AG04450 (cell line): Measurements from ENCODE around the gene ENTREP1. TPM values are rescaled to one million over a fixed set of nuclear protein-coding genes. Genes with fewer than 3 reads are reported as not detected.

Source experiments
- CTCF ChIA-PET: fragments of 300-600, 350-600 bp; formaldehyde crosslinking; extraction: SDS; loops from one replicate; lab custom pipeline; 2022; ENCODE audit warnings: antibody characterized with exemption, inconsistent platforms; lab: Charles Lee
- POLR2A ChIA-PET: fragments of 350-600 bp; formaldehyde crosslinking; extraction: SDS; loops from one replicate; lab custom pipeline; 2021; ENCODE audit warnings: antibody characterized with exemption, inconsistent platforms; lab: Yijun Ruan, JAX
- DNase-seq: peaks from one replicate; pipeline ENCODE4 v3.0.0-alpha.2; 2011; ENCODE audit warnings: low read depth, low spot score
- H3K27ac ChIP-seq: one replicate; pipeline ENCODE4 v1.5.1; 2012; ENCODE audit warnings: low read depth, low read length, control low read depth
- H3K27me3 ChIP-seq: one replicate; pipeline ENCODE4 v1.6.0; 2012; ENCODE audit warnings: low read length; ENCODE audit not compliant: control insufficient read depth, insufficient read depth
- H3K4me3 ChIP-seq: 2 replicates; pipeline ENCODE4 v1.5.1; 2011; ENCODE audit warnings: mild to moderate bottlenecking, low read depth, low read length, control low read depth
- H3K9me3 ChIP-seq: 2 replicates; pipeline ENCODE4 v1.5.1; 2012; ENCODE audit warnings: low read length; ENCODE audit not compliant: control insufficient read depth, insufficient read depth
- polyA plus RNA-seq: library from polyadenylated mRNA; depleted of rRNA; stranded (reverse); fragments of >200 nt; gene quantifications from 2 replicates; pipeline ENCODE4 v1.2.3, GENCODE V29; 2011
- TF ChIP-seq, protein P1 (sequence below): IDR thresholded peaks from 2 replicates; pipeline ENCODE4 v1.5.1; 2011; ENCODE audit warnings: low read depth, low read length, control low read depth, inconsistent platforms

ENTREP1 gene
- polyA plus RNA-seq, 1 experiment, result not detected

DNA sequence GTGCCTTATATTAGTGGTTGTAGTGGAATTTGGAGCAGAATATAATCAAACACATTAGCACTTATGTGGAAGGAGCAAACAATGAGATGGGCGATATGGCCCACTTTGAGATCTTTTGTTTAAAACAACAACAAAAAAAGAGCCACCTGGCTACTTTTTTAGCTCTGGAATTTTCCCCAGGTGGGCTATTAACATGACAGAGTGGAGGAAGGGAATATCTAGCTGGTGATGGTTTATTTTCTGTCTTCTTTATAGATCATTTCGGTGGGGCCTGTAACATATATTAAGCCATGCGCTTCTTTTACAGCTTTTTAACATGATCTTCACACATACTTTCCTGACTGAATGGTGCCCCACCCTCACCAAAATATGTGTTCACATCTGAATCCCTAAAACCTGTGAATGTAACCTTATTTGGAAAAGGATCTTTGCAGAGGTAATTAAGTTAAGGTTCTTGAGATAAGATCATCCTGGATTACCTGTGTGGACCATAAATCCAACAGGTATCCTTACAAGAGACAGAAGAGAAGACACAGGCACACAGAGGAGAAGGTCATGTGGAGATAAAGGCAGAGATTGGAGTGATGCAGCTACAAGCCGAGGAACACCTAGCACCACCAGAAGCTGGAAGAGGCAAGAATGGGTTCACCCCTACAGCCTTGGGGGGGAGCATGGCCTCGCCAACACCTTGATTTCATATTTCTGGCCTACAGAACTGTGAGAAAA lies 16.6 kb upstream of the ENTREP1 start:
- peaks cover 7% of the 10 kb centered on the region for H3K9me3 ChIP-seq
- ChIA-PET CTCF (no interaction called here), POLR2A (no interaction called here)
- no peaks in the 10 kb centered on the region for H3K27me3 ChIP-seq
- no peak overlapping the region for H3K27ac ChIP-seq
- TF ChIP-seq, protein P1, sequence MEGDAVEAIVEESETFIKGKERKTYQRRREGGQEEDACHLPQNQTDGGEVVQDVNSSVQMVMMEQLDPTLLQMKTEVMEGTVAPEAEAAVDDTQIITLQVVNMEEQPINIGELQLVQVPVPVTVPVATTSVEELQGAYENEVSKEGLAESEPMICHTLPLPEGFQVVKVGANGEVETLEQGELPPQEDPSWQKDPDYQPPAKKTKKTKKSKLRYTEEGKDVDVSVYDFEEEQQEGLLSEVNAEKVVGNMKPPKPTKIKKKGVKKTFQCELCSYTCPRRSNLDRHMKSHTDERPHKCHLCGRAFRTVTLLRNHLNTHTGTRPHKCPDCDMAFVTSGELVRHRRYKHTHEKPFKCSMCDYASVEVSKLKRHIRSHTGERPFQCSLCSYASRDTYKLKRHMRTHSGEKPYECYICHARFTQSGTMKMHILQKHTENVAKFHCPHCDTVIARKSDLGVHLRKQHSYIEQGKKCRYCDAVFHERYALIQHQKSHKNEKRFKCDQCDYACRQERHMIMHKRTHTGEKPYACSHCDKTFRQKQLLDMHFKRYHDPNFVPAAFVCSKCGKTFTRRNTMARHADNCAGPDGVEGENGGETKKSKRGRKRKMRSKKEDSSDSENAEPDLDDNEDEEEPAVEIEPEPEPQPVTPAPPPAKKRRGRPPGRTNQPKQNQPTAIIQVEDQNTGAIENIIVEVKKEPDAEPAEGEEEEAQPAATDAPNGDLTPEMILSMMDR, result no peak
- H3K4me3 ChIP-seq, result no peak overlapping the region
- no peak for DNase-seq

DNA sequence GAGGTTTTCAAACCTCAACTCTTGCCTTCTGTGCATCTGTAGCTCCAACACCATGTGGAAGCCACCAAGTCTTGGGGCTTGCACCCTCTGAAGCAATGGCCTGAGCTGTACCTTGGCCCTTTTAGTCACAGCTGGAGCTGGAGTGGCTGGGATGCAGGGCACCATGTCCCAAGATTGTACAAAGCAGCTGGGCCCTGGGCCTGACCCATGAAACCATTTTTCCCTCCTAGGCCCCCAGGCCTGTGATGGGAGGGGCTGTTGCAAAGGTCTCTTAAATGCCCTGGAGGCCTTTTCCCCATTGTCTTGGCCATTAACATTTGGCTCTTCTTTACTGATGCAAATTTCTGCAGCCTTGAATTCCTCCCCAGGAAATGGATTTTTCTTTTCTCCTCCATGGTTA lies 11.8 kb upstream of the ENTREP1 start:
- H3K4me3 ChIP-seq, result no peak overlapping the region
- ChIA-PET CTCF (no interaction called here), POLR2A (no interaction called here)
- DNase-seq, result no peak
- H3K27me3 ChIP-seq, result peaks cover 4% of the 10 kb centered on the region
- H3K27ac ChIP-seq, result no peak overlapping the region
- TF ChIP-seq, protein P1, result no peak
- peaks cover 7% of the 10 kb centered on the region for H3K9me3 ChIP-seq

DNA sequence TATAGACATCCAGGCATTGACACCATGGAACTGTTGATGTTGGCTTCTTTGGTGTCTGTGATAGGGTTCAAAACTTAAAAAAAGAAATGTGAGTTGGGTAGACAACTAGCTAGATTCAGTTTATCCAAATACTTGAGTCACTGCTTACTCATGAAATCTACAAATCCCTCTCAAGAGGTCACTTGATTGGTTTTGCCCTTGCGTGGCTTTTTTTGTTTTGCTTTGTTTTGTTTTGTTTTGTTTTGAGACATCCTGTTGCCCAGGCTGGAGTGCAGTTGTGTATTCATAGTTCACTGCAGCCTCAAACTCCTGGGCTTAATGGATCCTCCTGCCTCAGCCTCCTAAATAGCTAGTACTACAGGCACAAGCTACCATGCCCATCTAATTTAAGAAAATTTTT lies 10.5 kb upstream of the ENTREP1 start:
- H3K4me3 ChIP-seq, result no peak overlapping the region
- CTCF ChIA-PET, result no interaction called here
- POLR2A ChIA-PET, result no interaction called here
- peaks cover 7% of the 10 kb centered on the region for H3K9me3 ChIP-seq
- no peak overlapping the region for H3K27ac ChIP-seq
- TF ChIP-seq, protein P1, result no peak
- H3K27me3 ChIP-seq, result peaks cover 9% of the 10 kb centered on the region
- DNase-seq, result no peak

DNA sequence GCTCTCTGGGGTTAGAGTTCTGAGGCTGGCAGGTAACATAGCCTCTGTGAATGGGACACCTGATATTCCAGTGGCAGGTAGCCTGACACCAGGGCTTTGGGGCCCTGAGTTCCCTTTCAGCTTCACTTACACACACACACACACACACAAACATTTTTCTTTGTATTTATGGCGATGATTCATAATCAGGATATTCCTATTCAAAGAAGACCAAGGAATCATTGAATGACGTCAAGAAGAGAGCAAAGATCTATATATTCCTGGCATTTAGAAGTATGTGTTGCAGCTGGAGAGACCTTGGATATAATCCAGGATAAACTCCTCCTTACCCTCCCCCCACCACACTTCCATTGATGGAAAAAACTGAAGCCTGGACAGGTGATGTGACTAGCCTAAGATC lies 7.9 kb upstream of the ENTREP1 start:
- Histone ChIP-seq H3K27ac (no peak overlapping the region), H3K4me3 (no peak overlapping the region), H3K9me3 (peaks cover 7% of the 10 kb centered on the region), H3K27me3 (peaks cover 16% of the 10 kb centered on the region)
- TF ChIP-seq, protein P1, result no peak
- no peak for DNase-seq
- POLR2A ChIA-PET, result no interaction called here
- CTCF ChIA-PET, result no interaction called here

DNA sequence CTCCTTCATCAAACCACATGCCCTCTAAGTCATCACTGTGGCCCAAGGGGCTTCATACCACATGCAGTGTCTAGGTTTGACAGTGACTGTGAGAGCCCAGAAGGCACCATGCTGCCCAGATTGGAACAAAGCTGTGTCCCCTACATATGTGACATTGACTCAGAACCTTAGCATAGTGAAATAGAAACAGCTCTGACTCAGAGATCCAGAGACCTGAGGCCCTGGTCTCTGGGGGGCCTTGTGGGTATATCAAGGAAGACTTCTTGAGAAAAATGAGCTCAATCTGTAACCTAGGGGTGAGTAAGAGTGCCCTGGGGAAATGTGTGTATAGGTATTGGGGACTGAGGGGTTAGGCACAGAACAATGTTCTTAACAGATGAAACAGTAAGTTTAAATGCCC lies 7.1 kb upstream of the ENTREP1 start:
- Histone ChIP-seq H3K27ac (no peak overlapping the region), H3K4me3 (no peak overlapping the region), H3K9me3 (peaks cover 4% of the 10 kb centered on the region), H3K27me3 (peaks cover 21% of the 10 kb centered on the region)
- DNase-seq, result no peak
- TF ChIP-seq, protein P1, result no peak
- POLR2A ChIA-PET, result no interaction called here
- CTCF ChIA-PET, result interaction anchor here (1.1 kb wide), 2 partner anchors 95 to 333 kb away, joined by 3 read pairs; no protein-coding TSS in a partner anchor
